Hair follicle dermal papilla cell (primary cell): Measurements from ENCODE around the gene TRIM72. TPM values are rescaled to one million over a fixed set of nuclear protein-coding genes. Genes with fewer than 3 reads are reported as not detected.

Source experiments
- small RNA-seq: library from RNA; depleted of rRNA; stranded (forward); fragments of <200 nt; gene quantifications from one replicate; pipeline ENCODE3, GENCODE V24; 2012
- total RNA-seq: library from RNA; depleted of rRNA; stranded (reverse); fragments of >200 nt; gene quantifications from 2 replicates; pipeline ENCODE4 v1.2.3, GENCODE V29; 2012

The TRIM72 gene, protein sequence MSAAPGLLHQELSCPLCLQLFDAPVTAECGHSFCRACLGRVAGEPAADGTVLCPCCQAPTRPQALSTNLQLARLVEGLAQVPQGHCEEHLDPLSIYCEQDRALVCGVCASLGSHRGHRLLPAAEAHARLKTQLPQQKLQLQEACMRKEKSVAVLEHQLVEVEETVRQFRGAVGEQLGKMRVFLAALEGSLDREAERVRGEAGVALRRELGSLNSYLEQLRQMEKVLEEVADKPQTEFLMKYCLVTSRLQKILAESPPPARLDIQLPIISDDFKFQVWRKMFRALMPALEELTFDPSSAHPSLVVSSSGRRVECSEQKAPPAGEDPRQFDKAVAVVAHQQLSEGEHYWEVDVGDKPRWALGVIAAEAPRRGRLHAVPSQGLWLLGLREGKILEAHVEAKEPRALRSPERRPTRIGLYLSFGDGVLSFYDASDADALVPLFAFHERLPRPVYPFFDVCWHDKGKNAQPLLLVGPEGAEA
- total RNA-seq, result not detected in 2 replicates

DNA sequence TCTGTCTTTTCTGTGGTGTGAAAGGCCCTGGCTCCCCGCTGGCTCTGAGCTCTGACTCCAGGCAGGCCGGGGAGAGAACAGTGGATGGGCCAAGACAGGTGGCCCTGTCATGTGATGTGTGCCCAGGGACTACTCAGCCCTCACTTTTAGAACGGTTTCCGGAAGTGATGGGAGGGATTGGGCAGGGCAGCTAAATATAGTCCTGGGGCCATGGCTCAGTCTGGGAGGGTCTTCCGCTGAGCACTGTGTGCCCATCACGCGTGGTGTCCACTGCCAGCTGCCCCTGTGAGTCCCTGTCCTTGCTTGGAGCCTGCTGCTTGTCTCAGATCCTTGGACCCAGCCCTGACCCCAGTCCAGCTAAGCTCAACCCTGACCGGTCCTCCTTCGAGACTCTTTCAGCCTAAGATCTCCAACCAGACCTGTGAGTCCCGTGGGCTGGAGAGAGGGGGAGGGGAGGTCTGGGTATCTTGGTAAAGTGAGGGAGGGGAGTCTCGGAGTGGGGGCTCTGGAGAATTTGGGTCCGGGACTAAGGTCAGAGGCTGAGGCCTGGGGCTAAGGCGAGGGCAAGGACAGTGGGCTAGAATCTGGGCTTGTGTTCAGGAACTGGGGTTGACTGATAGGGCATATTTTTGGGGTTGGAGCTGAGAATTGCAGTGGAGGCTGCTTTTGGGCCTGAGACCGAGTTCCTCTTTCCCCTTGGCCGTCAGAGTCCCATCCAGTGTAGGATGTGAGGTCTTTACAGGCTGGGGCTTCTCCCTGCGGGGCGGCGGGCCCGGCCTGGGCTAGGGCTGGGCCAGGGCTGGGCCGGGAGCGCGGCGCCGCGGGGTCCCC, at the start of gene TRIM72:
TSS of gene TRIM72 (plus strand) at position 243 of the 831 bp plus-strand sequence. CDS start 620 bp downstream, outside the sequence.

DNA sequence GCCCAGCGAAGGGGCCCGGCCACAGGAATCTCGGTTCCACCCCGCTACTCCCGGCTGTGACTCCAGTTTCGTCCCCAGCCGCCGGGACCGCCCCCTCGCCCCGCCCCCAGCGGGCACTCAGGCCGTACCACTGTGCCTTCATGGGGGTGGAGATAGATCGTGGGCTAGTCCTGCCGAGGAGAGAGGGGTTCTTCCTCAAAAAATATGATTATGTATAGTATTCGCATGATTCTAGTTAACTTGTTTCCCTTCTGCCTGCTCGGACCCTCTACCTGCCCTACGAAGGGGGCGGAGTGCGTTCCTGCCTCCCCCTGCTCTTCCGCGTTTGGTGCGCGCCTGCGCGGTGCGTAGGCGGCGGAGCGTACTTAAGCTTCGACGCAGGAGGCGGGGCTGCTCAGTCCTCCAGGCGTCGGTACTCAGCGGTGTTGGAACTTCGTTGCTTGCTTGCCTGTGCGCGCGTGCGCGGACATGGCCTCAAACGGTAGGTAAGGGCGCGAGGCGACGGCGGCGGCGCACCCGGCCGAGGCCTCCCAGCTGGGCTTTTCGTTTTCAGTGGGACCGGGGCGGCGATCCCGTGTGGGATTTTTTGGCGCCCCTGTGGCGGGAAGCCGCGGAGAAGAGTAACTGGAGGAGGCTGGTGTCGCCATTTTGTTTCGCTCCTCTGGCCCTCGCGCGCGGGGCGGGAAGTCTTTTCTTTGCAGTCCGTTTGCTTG, 34.0 kb upstream of the TRIM72 start, which contains the start of gene FUS:
TSS of gene FUS (plus strand) at position 393 of the 713 bp plus-strand sequence. CDS start at position 469, 76 bp downstream.

DNA sequence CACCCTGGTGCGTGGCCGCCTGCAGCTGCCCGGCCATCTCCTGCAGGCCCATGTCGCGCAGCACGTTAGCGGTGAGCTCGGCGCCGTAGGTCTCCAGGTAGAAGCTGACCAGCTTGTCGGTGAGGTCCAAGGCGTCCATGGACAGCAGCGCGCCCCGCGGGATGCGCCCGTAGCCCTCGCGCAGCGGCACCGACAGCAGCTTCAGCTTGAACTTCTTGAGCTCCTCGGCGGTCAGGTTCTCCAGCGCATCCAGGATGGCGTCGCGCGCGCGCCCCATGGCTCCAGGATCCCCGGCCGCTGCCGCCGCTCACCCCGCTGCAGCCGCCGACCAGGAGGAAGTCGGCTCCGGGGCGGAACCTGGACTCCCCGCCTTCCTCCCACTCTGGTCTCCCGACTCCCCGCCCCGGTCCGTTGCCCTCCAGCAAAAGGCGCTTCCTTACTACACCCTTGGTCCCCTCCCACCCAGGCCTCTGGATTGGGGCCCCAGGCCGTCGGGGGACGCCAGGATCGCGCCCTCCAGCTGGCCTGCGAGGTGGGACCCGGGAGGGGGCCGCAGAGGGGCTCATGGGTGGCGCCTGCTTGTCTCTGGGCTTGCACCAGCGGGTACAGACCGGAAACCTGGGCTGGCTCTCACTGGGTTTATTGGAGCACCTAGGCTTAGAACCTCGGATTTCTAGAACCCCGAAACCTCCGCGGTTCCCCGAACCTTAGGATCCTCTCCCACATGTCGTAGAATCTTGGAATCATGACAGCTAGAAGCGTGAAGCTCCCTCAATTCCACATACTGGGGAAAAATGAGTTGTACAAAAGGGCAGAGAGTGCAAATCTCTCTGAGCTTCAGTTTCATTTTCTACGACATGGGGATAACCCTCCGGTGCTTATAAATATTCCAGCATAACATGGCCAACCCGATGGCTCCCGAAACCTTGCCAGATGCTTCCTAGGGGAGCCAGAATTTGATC, 11.2 kb upstream of the TRIM72 start, which contains the start of gene PYCARD:
TSS of gene PYCARD (minus strand) at position 347 of the 962 bp plus-strand sequence. CDS start at position 277, 70 bp downstream.

DNA sequence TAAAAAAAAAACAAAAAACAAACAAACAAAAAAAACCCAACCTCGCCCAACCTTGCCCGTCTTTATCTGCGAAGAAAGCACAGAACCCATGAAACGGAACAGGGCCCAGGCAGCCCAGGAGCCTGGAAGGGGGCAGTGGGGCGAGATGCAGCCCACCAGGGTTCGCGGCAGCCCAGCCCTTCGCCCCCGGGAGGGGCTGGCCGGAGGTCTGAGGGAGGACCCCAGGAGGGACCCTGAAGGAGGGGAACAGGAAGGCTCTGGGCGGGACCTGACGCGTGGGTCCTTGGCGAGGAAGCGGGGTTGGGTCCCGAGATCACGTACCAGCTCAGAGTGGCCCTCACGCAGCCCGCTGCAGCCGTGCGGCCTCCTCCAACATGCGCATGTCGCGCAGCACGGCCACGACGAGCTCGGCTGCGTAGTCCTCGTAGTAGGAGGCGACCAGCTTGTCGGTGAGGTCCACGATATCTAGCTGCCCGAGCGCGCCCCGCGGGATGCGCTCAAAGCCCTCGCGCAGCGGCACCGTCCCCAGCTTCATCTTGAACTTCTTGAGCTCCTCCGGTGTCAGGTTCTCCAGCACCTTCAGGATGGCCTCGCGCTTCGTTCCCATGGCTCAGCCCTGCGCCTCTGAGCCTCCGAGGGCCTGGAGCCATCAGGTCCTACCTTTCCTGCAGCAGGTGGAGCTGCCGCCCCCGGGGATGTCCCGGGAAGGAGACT, 2.7 kb downstream of the TRIM72 start, which contains the start of gene PYDC1:
TSS of gene PYDC1 (minus strand) at position 714 of the 714 bp plus-strand sequence. CDS start at position 607, 107 bp downstream.

Small RNAs within 50 kb of the gene (small RNA-seq; reads per million reads assigned to genes)
- gene AC009088.4 (not detected), gene NDUFA3P6 (not detected)

Other genes with a start within 250 kb of the TRIM72 start
- gene HSD3B7, start 228.9 kb upstream of the TRIM72 start, total RNA-seq, result 52.1 and 60.4 TPM in 2 replicates
- 0.97 and 2.3 TPM in 2 replicates for gene STX1B, start 203.5 kb upstream of the TRIM72 start, total RNA-seq
- gene STX4, start 180.6 kb upstream of the TRIM72 start, total RNA-seq, result 17.4 and 22.0 TPM in 2 replicates
- 31.3 and 34.0 TPM in 2 replicates for gene ZNF668, start 139.9 kb upstream of the TRIM72 start, total RNA-seq
- gene ZNF646, start 139.7 kb upstream of the TRIM72 start, total RNA-seq, result 19.6 and 20.4 TPM in 2 replicates
- gene PRSS53, start 125.2 kb upstream of the TRIM72 start, total RNA-seq, result 4.2 and 5.5 TPM in 2 replicates
- 105 and 137 TPM in 2 replicates for gene VKORC1, start 119.3 kb upstream of the TRIM72 start, total RNA-seq
- gene BCKDK, start 105.7 kb upstream of the TRIM72 start, total RNA-seq, result 34.4 and 36.1 TPM in 2 replicates
- gene KAT8, start 96.5 kb upstream of the TRIM72 start, total RNA-seq, result 33.2 and 35.9 TPM in 2 replicates
- gene PRSS8, start 78.4 kb upstream of the TRIM72 start, total RNA-seq, result 0.16 TPM in 1 of 2 replicates, not detected in the other
- gene PRSS36, start 64.1 kb upstream of the TRIM72 start, total RNA-seq, result 2.1 TPM in 1 of 2 replicates, not detected in the other
- gene FUS, start 34.0 kb upstream of the TRIM72 start, total RNA-seq, result 49.4 and 53.2 TPM in 2 replicates
- 29.9 and 39.4 TPM in 2 replicates for gene PYCARD, start 11.4 kb upstream of the TRIM72 start, total RNA-seq
- gene PYDC1, start 3.0 kb downstream of the TRIM72 start, total RNA-seq, result not detected in 2 replicates
- not detected in 2 replicates for gene ITGAM, start 45.9 kb downstream of the TRIM72 start, total RNA-seq
- gene ITGAX, start 141.1 kb downstream of the TRIM72 start, total RNA-seq, result not detected in 2 replicates
- not detected in 2 replicates for gene ITGAD, start 179.2 kb downstream of the TRIM72 start, total RNA-seq
- gene COX6A2, start 214.2 kb downstream of the TRIM72 start, total RNA-seq, result not detected in 2 replicates
- gene ZNF843, start 228.7 kb downstream of the TRIM72 start, total RNA-seq, result 1.3 and 2.3 TPM in 2 replicates
- gene ARMC5, start 245.4 kb downstream of the TRIM72 start, total RNA-seq, result 13.6 and 14.9 TPM in 2 replicates